GM19372 (cell line): Measurements from ENCODE around the gene P2RY4.
"Not testable (repeated sequence)": the region's sequence is repeated elsewhere in the genome, so short reads cannot be mapped to it uniquely, and the experiment has no call there.

Experiments used
- ATAC-seq: cut with Tn5 transposase; IDR thresholded peaks from one replicate; pipeline ENCODE4 v1.9.1; 2021; ENCODE audit warnings: mild to moderate bottlenecking, low read depth, moderate library complexity; ENCODE audit not compliant: unreplicated experiment

P2RY4 gene

DNA sequence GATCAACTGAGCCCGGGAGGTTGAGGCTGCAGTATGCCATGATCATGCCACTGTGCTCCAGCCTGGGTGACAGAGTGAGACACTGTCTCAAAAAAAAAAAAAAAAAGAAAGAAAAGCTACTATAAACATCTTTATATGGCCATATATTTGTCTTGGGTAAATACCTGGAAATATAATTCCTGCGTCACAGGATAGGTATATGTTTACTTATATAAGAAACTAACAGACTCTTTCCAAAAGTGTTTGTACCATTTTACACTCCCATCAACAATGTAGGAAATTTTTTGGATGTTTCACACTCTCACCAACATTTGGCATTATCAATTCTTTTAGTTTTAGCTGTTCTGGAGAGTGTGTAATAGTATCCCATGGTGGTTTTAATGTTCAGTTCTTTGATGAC, 12.8 kb downstream of the P2RY4 start:
- ATAC-seq = no peak

DNA sequence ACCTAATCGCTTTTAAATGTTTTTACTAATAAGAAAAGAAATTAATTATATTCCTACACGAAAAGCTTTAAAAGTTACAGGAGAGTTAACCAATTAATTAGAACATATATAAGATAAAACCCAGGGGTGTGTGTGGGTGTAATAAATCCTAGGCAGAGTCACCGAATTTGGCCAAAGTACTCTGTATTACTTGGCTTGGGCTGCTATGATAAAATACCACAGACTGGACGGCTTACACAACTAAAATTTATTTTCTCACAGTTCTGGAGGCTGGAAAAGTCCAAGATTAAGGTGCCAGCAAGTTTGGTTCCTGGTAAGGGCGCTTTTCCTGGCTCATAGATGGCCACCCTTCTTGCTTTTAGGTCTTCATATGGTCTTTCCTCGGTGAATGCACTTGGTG, 15.1 kb downstream of the P2RY4 start:
- ATAC-seq = no peak

DNA sequence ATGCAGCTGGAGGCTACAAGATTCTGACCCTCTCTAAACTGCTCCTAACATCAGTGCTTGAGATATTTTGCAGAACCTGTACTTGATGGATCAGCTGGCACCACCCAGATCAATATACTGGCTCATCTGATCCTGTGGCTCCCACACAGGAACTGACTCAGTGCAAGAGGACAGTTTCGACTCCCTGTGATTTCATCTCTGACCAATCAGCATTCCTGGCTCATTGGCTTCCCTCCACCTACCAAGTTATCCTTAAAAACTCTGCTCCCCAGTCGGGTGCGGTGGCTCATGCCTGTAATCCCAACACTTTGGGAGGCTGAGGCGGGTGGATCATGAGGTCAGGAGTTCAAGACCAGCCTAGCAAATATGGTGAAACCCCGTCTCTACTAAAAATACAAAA, 16.4 kb downstream of the P2RY4 start:
- ATAC-seq = not testable (repeated sequence)

DNA sequence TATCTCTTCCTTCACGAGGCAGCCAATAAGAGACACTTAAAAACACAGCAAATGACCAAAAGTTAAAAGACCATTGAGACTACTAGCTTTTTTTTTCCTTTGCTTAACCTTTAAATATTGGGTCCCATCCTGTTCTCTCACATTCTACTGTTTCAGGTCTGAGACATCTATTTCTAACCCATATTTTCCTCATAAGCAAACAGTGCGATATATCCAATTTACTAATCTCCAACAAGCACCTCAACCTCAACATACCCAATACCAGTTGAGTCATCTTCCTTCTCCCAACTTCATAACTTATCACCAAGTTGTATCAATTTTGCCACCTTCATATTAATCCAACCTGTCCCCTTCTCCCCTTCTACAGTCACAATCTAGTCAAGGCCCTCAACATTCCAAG, 18.5 kb downstream of the P2RY4 start:
- ATAC-seq = no peak

DNA sequence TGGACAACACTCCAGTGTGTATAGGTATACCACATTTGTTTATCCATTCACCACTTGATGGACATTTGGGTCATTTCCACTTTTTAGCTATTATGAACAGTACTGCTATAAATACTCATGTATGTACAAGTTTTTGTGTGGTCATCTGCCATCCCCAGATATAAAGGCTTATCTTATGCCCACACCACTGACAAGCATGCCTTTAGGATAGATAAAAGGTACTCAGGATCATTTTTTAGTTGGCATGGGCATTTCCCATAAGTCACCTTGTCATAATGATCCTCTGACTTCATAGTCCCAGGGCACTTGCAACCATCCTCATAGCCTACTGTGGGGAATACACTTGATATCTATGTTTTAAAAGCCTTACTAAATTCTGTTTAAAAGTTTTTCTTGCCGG, 19.3 kb downstream of the P2RY4 start:
- no peak for ATAC-seq

DNA sequence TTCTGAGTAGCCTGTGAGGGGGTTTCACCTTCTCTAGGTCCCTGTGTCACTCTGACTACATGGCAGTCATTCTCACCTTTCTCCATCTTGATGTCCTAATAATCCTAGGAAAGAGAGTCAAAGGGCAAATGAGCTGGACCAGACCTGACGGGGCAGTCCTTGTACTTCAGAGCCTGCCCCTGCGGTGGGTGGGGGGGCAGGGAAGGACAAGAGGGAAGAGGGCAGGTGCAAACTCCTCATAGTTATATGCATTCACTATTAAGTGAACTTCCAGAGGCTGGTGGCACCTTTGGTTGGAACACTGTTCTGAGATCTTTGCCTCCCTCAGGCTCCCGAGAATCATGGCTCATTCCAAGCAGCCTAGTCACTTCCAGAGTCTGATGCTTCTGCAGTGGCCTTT, 25.6 kb downstream of the P2RY4 start, which contains the start of gene AWAT1:
Gene AWAT1, plus strand, starts transcription at position 301 of the 400 bp plus-strand sequence. Its CDS starts 41 bp downstream, at position 342.
- no peak for ATAC-seq

DNA sequence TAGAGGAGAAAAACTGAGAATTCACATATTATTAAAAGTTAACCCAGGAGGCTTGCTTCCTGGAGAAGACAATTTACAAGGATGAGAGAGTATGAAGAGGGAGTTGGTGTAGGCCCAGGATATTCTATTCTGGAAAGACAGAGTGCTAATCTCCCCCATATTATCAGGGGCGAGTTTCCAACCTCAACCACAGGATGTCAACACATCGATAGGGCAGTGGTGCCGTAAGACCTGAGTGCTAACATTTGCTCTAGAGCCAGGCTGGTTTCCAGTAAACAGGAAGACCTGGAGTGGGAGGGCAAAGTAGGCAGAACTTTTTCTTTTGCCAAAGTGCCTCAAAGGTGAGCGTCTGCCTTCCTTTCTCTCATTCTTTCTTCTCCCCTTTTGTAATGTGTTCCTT, 28.3 kb downstream of the P2RY4 start:
- ATAC-seq = no peak

DNA sequence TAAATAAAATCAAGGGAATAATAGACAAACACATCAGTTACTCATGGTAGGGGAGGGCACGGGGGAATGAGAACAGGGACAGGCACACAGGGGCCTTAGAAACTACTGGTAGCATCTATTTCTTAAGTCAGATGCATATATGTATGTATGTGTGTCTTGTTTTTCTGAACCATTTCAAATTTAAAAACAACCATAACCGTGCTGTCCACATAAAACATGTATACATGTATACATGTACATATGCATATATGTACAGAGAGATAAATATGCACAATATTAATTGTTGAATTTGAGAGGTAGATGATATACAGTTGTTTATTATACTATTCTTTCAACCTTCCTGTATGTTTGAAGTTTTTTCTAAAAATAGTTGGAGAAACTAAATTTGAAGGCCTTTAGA, 33.3 kb downstream of the P2RY4 start:
- no peak for ATAC-seq

DNA sequence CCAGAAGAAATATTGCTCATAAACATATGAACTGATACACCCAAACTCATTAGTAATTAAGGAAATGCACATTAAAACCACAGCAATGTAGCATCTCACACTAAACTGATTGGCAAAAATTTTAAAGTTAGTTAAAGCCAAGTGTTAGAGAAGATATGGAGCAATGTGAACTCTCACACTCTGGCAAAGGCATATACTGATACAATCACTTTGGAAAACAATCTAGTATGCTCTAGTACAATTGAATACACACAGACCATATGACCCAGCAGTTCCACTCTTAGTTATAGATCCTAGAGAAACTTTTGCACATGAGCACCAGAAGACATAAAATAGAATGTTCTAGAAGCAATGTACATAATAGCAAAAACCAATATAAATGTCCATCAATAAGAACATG, 34.0 kb downstream of the P2RY4 start:
- ATAC-seq = no peak

DNA sequence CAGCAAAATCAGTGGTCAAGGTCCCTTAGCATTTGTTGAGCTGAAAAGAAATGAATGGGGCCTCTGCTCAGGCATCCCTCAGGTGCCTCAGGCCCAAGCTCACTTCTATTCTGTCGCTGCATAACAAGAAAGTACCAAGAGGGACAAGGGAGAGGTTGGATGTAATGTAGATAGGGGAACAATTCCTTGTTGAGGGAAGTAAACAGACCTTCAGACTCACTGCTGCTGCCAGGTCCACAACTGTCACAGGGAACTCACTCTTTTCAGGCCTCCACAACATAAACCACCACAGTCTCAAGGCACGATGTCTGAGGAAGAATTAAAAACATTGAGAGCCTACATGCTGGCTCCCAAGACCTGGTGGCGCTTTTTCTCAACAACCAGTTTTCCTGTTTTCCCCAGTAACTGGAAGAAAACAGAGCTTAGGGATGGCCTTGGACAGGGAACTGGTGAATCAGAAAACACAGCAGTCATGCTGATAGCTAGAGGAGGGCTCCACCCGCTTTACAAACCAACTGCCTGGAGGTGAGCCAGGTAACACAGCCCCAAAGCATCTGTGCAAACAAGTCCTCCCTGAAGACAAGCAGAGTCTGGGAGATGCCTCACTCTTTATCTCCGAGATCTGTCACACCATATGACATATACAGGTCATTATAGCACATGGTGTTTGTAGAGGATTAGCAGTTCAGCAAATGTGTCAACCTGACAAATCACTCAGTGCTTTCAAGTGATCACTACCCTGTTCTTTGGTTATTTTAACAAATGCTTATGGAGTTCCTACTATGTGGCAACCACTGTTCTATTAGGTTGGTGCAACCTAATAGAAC, 39.9 kb downstream of the P2RY4 start:
- no peak for ATAC-seq

DNA sequence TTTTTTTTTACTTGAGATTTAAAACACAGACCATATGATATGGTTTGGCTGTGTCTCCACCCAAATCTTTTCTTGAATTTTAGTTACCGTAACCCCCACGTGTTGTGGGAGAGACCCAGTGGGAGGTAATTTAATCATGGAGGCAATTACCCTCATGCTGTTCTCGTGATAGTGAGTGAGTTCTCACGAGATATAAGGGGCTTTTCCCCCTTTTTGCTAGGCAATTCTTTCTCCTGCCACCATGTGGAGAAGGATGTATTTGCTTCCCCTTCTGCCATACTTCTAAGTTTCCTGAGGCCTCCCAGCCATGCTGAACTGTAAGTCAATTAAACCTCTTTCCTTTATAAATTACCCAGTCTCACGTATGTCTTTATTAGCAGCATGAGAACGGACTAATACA, 50.4 kb downstream of the P2RY4 start:
- ATAC-seq = not testable (repeated sequence)

DNA sequence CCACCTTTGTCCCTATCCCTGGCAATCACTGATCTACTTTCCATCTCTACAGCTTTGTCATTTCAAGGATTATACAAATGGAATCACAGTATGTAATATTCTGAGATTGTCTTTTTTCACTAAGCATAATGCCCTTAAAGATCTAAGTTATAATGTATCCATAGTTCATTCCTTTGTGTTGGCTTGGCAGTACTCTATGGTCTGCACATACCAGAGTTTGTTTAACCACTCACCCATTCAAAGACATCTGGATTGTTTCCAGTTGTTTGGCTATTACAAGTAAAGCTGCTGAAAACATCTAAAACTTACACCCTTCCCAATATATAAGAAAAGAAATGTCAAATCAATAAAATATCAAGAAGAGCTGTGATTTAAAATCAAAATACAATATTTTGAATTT, 51.5 kb downstream of the P2RY4 start:
- ATAC-seq = no peak
